ENCODE data around the gene UAP1L1.

DNA sequence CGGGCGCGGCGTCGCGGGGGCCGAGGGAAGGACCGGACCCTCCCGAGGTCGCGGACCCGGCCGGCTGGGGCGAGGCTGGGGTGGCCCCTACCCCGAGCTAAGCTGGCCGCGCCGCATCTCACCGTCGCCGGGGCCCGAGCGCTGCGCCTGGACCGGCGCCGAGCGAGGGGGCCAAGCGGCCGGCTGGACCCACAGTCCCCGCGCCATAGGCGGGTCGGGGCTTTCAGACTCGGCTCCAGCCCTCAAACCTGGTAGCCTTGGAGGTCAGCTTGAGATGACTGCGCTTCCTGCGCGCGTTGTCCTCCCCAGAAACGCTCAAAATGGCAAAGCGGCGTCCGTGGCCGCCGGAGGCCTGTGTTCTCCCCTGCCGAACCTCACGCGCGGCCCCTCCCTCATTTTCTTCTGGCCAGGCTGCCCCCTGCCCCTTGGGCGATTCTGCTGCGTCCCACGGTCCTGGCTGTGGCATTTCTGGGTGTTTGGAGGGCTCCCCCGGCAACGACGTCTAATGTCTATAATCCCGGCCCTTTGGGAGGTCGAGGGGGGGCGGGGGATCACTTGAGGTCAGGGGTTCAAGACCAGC lies 52.9 kb downstream of the UAP1L1 start:
- TF ChIP-seq, protein P1, sequence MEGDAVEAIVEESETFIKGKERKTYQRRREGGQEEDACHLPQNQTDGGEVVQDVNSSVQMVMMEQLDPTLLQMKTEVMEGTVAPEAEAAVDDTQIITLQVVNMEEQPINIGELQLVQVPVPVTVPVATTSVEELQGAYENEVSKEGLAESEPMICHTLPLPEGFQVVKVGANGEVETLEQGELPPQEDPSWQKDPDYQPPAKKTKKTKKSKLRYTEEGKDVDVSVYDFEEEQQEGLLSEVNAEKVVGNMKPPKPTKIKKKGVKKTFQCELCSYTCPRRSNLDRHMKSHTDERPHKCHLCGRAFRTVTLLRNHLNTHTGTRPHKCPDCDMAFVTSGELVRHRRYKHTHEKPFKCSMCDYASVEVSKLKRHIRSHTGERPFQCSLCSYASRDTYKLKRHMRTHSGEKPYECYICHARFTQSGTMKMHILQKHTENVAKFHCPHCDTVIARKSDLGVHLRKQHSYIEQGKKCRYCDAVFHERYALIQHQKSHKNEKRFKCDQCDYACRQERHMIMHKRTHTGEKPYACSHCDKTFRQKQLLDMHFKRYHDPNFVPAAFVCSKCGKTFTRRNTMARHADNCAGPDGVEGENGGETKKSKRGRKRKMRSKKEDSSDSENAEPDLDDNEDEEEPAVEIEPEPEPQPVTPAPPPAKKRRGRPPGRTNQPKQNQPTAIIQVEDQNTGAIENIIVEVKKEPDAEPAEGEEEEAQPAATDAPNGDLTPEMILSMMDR (conservative IDR thresholded peaks at IDR 0.05 in 1 of 2, IDR thresholded peaks at IDR 0.05 in 1 of 2; ENCODE audit: extremely low read depth in 1 of 2, insufficient read depth in 1 of 2, low read depth in 1 of 2, low read length in 2 of 2): no peak
- TF ChIP-seq EZH2 (IDR thresholded peaks at IDR 0.05; ENCODE audit: borderline replicate concordance, low read length): no peak

Data from mammary epithelial cell (primary cell).